Cardiac fibroblast (primary cell): Measurements from ENCODE around the gene PCDH9.

Experiments
- DNase-seq, 2 donors: peaks; one replicate each; pipeline versions ENCODE4 v3.0.0 to v3.0.0-alpha.2; 2010; ENCODE audit warnings: low read depth in 2 of 2
- H3K4me3 ChIP-seq, 2 donors: replicated peaks in 1 of 2; 1 replicate in 1 of 2; 2 replicates in 1 of 2; pipeline ENCODE4 v1.5.1; 2011; ENCODE audit warnings: low read depth in 2 of 2, low read length in 2 of 2, mild to moderate bottlenecking in 2 of 2, moderate library complexity in 1 of 2
- TF ChIP-seq, protein P1 (sequence below): IDR thresholded peaks from one replicate; pipeline ENCODE4 v1.5.1; 2011; ENCODE audit warnings: low read depth, mild to moderate bottlenecking, low read length, inconsistent platforms

Gene PCDH9

DNA sequence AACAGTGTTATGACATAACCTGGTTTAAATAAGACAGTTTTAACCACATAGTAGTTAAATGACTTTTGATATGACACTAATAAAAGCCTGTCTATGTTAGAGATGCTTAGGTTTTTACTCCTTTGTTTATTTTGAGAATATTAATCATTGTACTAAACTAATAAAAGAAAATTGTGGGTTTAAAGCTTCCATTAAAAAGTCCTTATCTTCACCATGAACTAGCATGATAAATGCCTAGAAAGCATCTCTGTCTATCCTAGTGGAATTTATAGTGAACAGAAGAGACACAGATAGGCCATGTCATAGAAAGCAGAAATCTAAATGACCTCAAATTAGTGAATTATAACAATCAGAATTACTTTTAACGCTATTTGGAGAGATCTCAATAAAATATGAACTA is 255.2 kb downstream of the PCDH9 start:
- no peak for DNase-seq
- TF ChIP-seq, protein P1, sequence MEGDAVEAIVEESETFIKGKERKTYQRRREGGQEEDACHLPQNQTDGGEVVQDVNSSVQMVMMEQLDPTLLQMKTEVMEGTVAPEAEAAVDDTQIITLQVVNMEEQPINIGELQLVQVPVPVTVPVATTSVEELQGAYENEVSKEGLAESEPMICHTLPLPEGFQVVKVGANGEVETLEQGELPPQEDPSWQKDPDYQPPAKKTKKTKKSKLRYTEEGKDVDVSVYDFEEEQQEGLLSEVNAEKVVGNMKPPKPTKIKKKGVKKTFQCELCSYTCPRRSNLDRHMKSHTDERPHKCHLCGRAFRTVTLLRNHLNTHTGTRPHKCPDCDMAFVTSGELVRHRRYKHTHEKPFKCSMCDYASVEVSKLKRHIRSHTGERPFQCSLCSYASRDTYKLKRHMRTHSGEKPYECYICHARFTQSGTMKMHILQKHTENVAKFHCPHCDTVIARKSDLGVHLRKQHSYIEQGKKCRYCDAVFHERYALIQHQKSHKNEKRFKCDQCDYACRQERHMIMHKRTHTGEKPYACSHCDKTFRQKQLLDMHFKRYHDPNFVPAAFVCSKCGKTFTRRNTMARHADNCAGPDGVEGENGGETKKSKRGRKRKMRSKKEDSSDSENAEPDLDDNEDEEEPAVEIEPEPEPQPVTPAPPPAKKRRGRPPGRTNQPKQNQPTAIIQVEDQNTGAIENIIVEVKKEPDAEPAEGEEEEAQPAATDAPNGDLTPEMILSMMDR, result no peak
- H3K4me3 ChIP-seq, result no peak overlapping the region

DNA sequence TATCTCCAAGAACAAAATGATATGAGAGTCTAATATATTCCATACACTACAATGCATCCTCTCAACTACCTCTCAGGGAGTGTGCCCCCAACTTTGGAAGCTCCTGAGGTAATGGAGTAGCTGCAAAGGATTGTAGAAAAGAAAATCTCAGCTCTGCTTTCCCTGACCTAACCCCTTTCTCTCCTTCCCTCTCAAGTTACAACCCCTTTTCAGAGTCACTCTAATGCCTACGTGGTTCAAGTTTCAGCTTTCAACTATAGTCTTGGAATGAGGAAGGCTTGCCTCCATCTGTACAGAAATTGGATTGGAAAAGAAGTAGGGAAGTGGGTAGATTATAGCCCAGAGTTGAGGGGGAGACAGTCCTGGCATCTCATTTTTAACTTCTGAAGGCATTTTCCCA is 256.0 kb downstream of the PCDH9 start:
- TF ChIP-seq, protein P1, result no peak
- no peak overlapping the region for H3K4me3 ChIP-seq
- DNase-seq, result no peak

GRCh38 chr13:66972659-66973058 is 257.5 kb downstream of the PCDH9 start:
- TF ChIP-seq, protein P1, result no peak
- DNase-seq, result peak; percentile 10 to 18
- no peak overlapping the region for H3K4me3 ChIP-seq

GRCh38 chr13:66971004-66971403 is 259.1 kb downstream of the PCDH9 start:
- DNase-seq, result no peak
- H3K4me3 ChIP-seq, result no peak overlapping the region
- TF ChIP-seq, protein P1, result no peak

GRCh38 chr13:66969291-66969690 is 260.8 kb downstream of the PCDH9 start:
- DNase-seq, result no peak
- TF ChIP-seq, protein P1, result no peak
- no peak overlapping the region for H3K4me3 ChIP-seq

- H3K4me3 ChIP-seq, result no peak overlapping the region
- peak in 1 of 2 donors; percentile 26 for DNase-seq
- TF ChIP-seq, protein P1, result no peak
Observed at GRCh38 chr13:66967811-66968597, 262.1 kb downstream of the PCDH9 start.
